Suprapubic skin (tissue), 3 donors: ENCODE data around the gene DDAH2.

Experiments used
- CTCF ChIP-seq, 2 donors: fragments of 200-600 bp in 1 of 2; fragments of 450-650 bp in 1 of 2; sonication (generic) in 1 of 2; IDR thresholded peaks; one replicate each; pipeline ENCODE4 v1.5.1; 2016 to 2019; ENCODE audit warnings: antibody characterized with exemption in 2 of 2, mild to moderate bottlenecking in 1 of 2, moderate library complexity in 1 of 2
- POLR2A ChIP-seq, 2 donors: fragments of 450-650 bp; IDR thresholded peaks; one replicate each; pipeline ENCODE4 v1.6.1; 2017; ENCODE audit warnings: antibody characterized with exemption in 2 of 2, mild to moderate bottlenecking in 2 of 2, moderate library complexity in 2 of 2

- TF ChIP-seq CTCF (IDR thresholded peaks at IDR 0.05) (no peak), POLR2A (IDR thresholded peaks at IDR 0.05) (no peak)
Measured at GRCh38 chr6:31690231-31691077, 38.6 kb downstream of the DDAH2 start.
